ENCODE results near the gene TTC23. TPM values are rescaled to one million over a fixed set of nuclear protein-coding genes. Genes with fewer than 3 reads are reported as not detected.

Gene TTC23
- total RNA-seq, 1 experiment from 2014 or later, result 17.8 TPM

DNA sequence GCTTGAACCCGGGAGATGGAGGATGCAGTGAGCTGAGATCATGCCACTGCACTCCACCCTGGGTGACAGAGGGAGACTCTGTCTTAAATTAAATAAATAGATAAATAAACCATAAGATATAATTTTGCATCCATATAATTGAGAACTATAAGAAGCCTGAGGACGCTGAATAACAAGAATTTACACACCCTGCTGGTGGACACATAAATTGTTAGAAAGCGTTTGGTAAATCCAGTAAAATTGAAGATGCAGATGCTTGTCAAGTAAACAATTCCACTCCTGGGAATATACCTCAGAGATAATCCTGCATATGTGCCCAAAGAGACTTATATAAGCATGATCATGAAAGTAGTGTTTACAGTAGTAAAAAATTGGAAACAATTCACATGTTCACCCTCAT lies 41.7 kb downstream of the TTC23 start:
- H3K36me3 Mint-ChIP-seq, result 0 out of 2 replicates have a peak, but pooled peaks cover 9% of the 10 kb centered on the region
- H3K27me3 Mint-ChIP-seq (ENCODE audit: low read depth), result no peaks in the 10 kb centered on the region
- no peaks in the 10 kb centered on the region for H3K4me1 Mint-ChIP-seq
- ATAC-seq (no peak), DNase-seq (ENCODE audit: low spot score) (no peak)
- H3K4me3 Mint-ChIP-seq, result no peak overlapping the region
- CTCF ChIA-PET, result interaction anchor here (0.9 to 1.0 kb wide), 2 partner anchors 103 to 107 kb away, joined by 3 to 4 read pairs; partner anchors contain the start of gene SYNM
- POLR2A ChIA-PET, result no interaction called here
- no peak overlapping the region for H3K27ac Mint-ChIP-seq
- no peaks in the 10 kb centered on the region for H3K9me3 Mint-ChIP-seq
- TF ChIP-seq ZBTB21 (CRISPR knock-in tag; IDR thresholded peaks at IDR 0.05; ENCODE audit: borderline replicate concordance) (no peak), SOX15 (CRISPR knock-in tag; IDR thresholded peaks at IDR 0.05) (no peak), NFATC4 (CRISPR knock-in tag; IDR thresholded peaks at IDR 0.05) (no peak), PRRX2 (CRISPR knock-in tag; IDR thresholded peaks at IDR 0.05) (no peak), NR2C2 (CRISPR knock-in tag; IDR thresholded peaks at IDR 0.05) (no peak)
- TF ChIP-seq, protein P1, sequence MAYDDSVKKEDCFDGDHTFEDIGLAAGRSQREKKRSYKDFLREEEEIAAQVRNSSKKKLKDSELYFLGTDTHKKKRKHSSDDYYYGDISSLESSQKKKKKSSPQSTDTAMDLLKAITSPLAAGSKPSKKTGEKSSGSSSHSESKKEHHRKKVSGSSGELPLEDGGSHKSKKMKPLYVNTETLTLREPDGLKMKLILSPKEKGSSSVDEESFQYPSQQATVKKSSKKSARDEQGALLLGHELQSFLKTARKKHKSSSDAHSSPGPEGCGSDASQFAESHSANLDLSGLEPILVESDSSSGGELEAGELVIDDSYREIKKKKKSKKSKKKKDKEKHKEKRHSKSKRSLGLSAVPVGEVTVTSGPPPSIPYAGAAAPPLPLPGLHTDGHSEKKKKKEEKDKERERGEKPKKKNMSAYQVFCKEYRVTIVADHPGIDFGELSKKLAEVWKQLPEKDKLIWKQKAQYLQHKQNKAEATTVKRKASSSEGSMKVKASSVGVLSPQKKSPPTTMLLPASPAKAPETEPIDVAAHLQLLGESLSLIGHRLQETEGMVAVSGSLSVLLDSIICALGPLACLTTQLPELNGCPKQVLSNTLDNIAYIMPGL (CRISPR knock-in tag; IDR thresholded peaks at IDR 0.05), result no peak
- TF ChIP-seq, protein P2, sequence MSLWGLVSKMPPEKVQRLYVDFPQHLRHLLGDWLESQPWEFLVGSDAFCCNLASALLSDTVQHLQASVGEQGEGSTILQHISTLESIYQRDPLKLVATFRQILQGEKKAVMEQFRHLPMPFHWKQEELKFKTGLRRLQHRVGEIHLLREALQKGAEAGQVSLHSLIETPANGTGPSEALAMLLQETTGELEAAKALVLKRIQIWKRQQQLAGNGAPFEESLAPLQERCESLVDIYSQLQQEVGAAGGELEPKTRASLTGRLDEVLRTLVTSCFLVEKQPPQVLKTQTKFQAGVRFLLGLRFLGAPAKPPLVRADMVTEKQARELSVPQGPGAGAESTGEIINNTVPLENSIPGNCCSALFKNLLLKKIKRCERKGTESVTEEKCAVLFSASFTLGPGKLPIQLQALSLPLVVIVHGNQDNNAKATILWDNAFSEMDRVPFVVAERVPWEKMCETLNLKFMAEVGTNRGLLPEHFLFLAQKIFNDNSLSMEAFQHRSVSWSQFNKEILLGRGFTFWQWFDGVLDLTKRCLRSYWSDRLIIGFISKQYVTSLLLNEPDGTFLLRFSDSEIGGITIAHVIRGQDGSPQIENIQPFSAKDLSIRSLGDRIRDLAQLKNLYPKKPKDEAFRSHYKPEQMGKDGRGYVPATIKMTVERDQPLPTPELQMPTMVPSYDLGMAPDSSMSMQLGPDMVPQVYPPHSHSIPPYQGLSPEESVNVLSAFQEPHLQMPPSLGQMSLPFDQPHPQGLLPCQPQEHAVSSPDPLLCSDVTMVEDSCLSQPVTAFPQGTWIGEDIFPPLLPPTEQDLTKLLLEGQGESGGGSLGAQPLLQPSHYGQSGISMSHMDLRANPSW (CRISPR knock-in tag; conservative IDR thresholded peaks at IDR 0.05; ENCODE audit: low read depth), result no peak

DNA sequence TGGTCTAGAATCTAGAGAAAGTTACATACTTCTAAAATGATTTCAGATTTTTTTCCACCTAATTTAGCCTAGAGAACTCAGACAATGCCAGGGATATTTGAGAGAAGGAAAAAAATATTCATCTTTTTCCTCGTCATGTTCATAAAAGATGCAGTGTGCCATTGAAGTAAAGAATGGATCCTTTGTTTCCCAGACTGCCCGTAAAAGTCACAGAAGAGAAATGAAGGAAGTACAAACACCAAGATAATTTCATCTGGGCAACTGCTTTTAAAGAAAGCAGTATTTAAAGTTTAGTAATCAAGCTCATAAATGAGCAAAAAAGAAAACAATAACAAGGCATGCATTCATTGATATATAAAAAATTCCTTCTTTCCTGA lies 47.2 kb downstream of the TTC23 start:
- no peak for TF ChIP-seq TP53 (CRISPR knock-in tag; IDR thresholded peaks at IDR 0.05)
- no peak for TF ChIP-seq SOX15 (CRISPR knock-in tag; IDR thresholded peaks at IDR 0.05)
- no peak for TF ChIP-seq TEAD4 (CRISPR knock-in tag; IDR thresholded peaks at IDR 0.05)

DNA sequence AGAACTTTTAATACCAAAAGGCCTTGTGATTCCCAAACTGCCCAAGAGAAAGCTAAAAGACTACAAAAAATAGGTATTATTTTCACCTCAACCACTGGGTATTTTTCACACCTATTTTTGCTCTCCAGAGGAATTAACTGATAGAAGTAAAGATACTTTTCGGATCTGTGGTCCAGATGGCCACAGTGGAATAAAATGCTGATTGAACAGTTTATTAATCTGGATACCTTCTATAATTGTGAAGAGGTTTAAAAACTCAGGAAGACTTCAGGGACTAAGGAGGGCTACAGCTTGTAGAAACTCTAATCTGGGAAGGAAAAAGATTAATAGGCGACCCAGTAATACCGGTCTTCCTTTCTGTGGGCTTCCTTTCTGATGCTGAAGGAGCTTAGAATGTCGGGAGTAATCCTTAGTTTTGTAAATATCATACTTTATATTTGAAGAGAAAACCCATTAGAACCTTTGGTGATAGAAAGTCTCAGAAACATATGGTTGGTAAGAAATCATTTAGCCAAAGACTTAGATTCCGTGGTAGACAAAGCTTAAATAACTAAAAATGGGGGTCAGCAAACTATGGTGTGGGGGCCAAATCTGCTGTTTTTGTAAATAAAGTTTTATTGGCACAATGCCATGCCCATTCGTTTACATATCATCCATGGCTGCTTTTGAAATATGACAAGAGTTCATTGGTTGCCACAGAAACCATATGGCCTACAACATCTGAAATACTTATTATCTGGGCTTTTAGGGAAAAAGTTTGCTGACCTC lies 47.8 kb downstream of the TTC23 start:
- no peak overlapping the region for H3K27ac Mint-ChIP-seq
- peaks cover 24% of the 10 kb centered on the region for H3K36me3 Mint-ChIP-seq
- peaks cover 7% of the 10 kb centered on the region; the same call in 1 of the 2 replicates for H3K9me3 Mint-ChIP-seq
- H3K4me3 Mint-ChIP-seq, result no peak overlapping the region
- DNase-seq (ENCODE audit: low spot score) (no peak), ATAC-seq (no peak)
- no peaks in the 10 kb centered on the region for H3K4me1 Mint-ChIP-seq
- ChIA-PET POLR2A (interaction anchor here (0.9 kb wide), 1 partner anchor 20 kb away, joined by 3 read pairs; no protein-coding TSS in a partner anchor), CTCF (interaction anchor here (0.6 to 1.1 kb wide), 3 partner anchors 13 to 115 kb away, joined by 3 to 7 read pairs (median 4); no protein-coding TSS in a partner anchor)
- H3K27me3 Mint-ChIP-seq (ENCODE audit: low read depth), result no peaks in the 10 kb centered on the region
- TF ChIP-seq MYBL2 (CRISPR knock-in tag; IDR thresholded peaks at IDR 0.05) (no peak), ZNF219 (CRISPR knock-in tag; IDR thresholded peaks at IDR 0.05; ENCODE audit: borderline replicate concordance) (no peak), NFATC4 (CRISPR knock-in tag; IDR thresholded peaks at IDR 0.05) (no peak), NR1H2 (CRISPR knock-in tag; IDR thresholded peaks at IDR 0.05) (no peak), ESRRA (CRISPR knock-in tag; IDR thresholded peaks at IDR 0.05; ENCODE audit: borderline replicate concordance) (no peak), KAT7 (CRISPR knock-in tag; IDR thresholded peaks at IDR 0.05; ENCODE audit: borderline replicate concordance) (no peak)
- TF ChIP-seq, protein P3, sequence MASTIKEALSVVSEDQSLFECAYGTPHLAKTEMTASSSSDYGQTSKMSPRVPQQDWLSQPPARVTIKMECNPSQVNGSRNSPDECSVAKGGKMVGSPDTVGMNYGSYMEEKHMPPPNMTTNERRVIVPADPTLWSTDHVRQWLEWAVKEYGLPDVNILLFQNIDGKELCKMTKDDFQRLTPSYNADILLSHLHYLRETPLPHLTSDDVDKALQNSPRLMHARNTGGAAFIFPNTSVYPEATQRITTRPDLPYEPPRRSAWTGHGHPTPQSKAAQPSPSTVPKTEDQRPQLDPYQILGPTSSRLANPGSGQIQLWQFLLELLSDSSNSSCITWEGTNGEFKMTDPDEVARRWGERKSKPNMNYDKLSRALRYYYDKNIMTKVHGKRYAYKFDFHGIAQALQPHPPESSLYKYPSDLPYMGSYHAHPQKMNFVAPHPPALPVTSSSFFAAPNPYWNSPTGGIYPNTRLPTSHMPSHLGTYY (CRISPR knock-in tag; IDR thresholded peaks at IDR 0.05), result no peak
- TF ChIP-seq, protein P4, sequence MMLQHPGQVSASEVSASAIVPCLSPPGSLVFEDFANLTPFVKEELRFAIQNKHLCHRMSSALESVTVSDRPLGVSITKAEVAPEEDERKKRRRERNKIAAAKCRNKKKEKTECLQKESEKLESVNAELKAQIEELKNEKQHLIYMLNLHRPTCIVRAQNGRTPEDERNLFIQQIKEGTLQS (CRISPR knock-in tag; conservative IDR thresholded peaks at IDR 0.05), result no peak
- TF ChIP-seq, protein P5, sequence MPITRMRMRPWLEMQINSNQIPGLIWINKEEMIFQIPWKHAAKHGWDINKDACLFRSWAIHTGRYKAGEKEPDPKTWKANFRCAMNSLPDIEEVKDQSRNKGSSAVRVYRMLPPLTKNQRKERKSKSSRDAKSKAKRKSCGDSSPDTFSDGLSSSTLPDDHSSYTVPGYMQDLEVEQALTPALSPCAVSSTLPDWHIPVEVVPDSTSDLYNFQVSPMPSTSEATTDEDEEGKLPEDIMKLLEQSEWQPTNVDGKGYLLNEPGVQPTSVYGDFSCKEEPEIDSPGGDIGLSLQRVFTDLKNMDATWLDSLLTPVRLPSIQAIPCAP (CRISPR knock-in tag; IDR thresholded peaks at IDR 0.05), result no peak
- TF ChIP-seq, protein P6, sequence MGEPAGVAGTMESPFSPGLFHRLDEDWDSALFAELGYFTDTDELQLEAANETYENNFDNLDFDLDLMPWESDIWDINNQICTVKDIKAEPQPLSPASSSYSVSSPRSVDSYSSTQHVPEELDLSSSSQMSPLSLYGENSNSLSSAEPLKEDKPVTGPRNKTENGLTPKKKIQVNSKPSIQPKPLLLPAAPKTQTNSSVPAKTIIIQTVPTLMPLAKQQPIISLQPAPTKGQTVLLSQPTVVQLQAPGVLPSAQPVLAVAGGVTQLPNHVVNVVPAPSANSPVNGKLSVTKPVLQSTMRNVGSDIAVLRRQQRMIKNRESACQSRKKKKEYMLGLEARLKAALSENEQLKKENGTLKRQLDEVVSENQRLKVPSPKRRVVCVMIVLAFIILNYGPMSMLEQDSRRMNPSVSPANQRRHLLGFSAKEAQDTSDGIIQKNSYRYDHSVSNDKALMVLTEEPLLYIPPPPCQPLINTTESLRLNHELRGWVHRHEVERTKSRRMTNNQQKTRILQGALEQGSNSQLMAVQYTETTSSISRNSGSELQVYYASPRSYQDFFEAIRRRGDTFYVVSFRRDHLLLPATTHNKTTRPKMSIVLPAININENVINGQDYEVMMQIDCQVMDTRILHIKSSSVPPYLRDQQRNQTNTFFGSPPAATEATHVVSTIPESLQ (CRISPR knock-in tag; IDR thresholded peaks at IDR 0.05), result no peak
- TF ChIP-seq, protein P7, sequence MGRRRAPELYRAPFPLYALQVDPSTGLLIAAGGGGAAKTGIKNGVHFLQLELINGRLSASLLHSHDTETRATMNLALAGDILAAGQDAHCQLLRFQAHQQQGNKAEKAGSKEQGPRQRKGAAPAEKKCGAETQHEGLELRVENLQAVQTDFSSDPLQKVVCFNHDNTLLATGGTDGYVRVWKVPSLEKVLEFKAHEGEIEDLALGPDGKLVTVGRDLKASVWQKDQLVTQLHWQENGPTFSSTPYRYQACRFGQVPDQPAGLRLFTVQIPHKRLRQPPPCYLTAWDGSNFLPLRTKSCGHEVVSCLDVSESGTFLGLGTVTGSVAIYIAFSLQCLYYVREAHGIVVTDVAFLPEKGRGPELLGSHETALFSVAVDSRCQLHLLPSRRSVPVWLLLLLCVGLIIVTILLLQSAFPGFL (CRISPR knock-in tag; IDR thresholded peaks at IDR 0.05; ENCODE audit: borderline replicate concordance), result no peak

More for the DNA sequence above, 47.2 kb downstream of the TTC23 start:
- DNase-seq (ENCODE audit: low spot score) (no peak), ATAC-seq (no peak)
- H3K27me3 Mint-ChIP-seq (ENCODE audit: low read depth), result no peaks in the 10 kb centered on the region
- CTCF ChIA-PET, result interaction anchor here (0.9 to 1.1 kb wide), 2 partner anchors 12 to 97 kb away, joined by 4 to 7 read pairs; no protein-coding TSS in a partner anchor
- peaks cover 7% of the 10 kb centered on the region; the same call in 1 of the 2 replicates for H3K9me3 Mint-ChIP-seq
- H3K4me3 Mint-ChIP-seq, result no peak overlapping the region
- peaks cover 20% of the 10 kb centered on the region for H3K36me3 Mint-ChIP-seq
- no peaks in the 10 kb centered on the region for H3K4me1 Mint-ChIP-seq
- no peak overlapping the region for H3K27ac Mint-ChIP-seq
- POLR2A ChIA-PET, result no interaction called here

Measured in WTC11 (cell line).